HCT116 (cell line): Measurements from ENCODE around the gene SLC30A4. TPM values are rescaled to one million over a fixed set of nuclear protein-coding genes. Genes with fewer than 3 reads are reported as not detected.

Experiments
- ATAC-seq: fragments of 200-7000 bp; cut with Tn5 transposase; 2 replicates; pipeline ENCODE4 v1.9.1; 2020; ENCODE audit warnings: mild to moderate bottlenecking, moderate library complexity
- BruUV-seq: library from RNA; stranded (reverse); fragments of 400-500 nt; replicated peaks from 2 replicates; lab custom pipeline; 2021; lab: Mats Ljungman, UMichigan
- CTCF ChIA-PET: fragments of 300-600 bp; sonication (Branson Sonifier 250); formaldehyde crosslinking; loops from one replicate; lab custom pipeline; 2021; ENCODE audit warnings: antibody characterized with exemption; lab: Charles Lee
- POLR2A ChIA-PET: fragments of 300-600, 350-600 bp; sonication (Branson Sonifier 250); formaldehyde crosslinking; loops from one replicate; lab custom pipeline; 2021; ENCODE audit warnings: antibody characterized with exemption; lab: Charles Lee
- RAD21 ChIA-PET, 2 experiments: fragments of 300-600 bp; sonication (Branson Sonifier 250); formaldehyde crosslinking; loops; one replicate each; lab custom pipeline; 2023; ENCODE audit warnings: low total read pairs in 2 of 2; ENCODE audit not compliant: uncharacterized antibody in 2 of 2, unreplicated experiment in 2 of 2, low non-redundant PET in 1 of 2; lab: Charles Lee
- DNase-seq: peaks from one replicate; pipeline ENCODE4 v3.0.0-alpha.2; 2010; ENCODE audit warnings: low read depth, low spot score
- H2AFZ ChIP-seq: fragments of 200-600 bp; shearing (Covaris generic), sonication (generic); 2 replicates; pipeline ENCODE4 v1.6.1; 2017; ENCODE audit warnings: low read depth, mixed run types, mixed read lengths, antibody characterized with exemption, low read length; ENCODE audit not compliant: poor library complexity, severe bottlenecking
- H3K27ac ChIP-seq: 2 replicates; pipeline ENCODE4 v1.5.1; 2012; ENCODE audit warnings: low read depth, low read length
- H3K27me3 ChIP-seq: fragments of 200-600 bp; sonication (generic); 2 replicates; pipeline ENCODE4 v1.6.1; 2016; ENCODE audit warnings: mixed run types, low read length, mixed read lengths; ENCODE audit not compliant: insufficient read depth
- H3K36me3 ChIP-seq, 2 experiments: fragments of 200-500 bp in 1 of 2; fragments of 200-600 bp in 1 of 2; sonication (Bioruptor generic) in 1 of 2; sonication (generic) in 1 of 2; 2 replicates each; pipeline versions ENCODE4 v1.5.1 to v1.6.1; 2014 to 2016; ENCODE audit warnings: low read length in 2 of 2, inconsistent platforms in 1 of 2, mixed read lengths in 1 of 2, mixed run types in 1 of 2; ENCODE audit not compliant: insufficient read depth in 2 of 2, control insufficient read depth in 1 of 2
- H3K4me1 ChIP-seq, 2 experiments: fragments of 200-600 bp in 1 of 2; sonication (generic) in 1 of 2; 2 replicates each; pipeline versions ENCODE4 v1.5.1 to v1.6.1; 2012 to 2017; ENCODE audit warnings: low read length in 2 of 2, inconsistent platforms in 1 of 2, mild to moderate bottlenecking in 1 of 2, mixed read lengths in 1 of 2, mixed run types in 1 of 2, moderate library complexity in 1 of 2; ENCODE audit not compliant: insufficient read depth in 2 of 2, control insufficient read depth in 1 of 2
- H3K4me2 ChIP-seq: fragments of 200-600 bp; sonication (generic); 2 replicates; pipeline ENCODE4 v1.6.1; 2017; ENCODE audit warnings: mixed run types, low read length, mixed read lengths
- H3K4me3 ChIP-seq, 2 experiments: fragments of 200-600 bp in 1 of 2; sonication (generic) in 1 of 2; replicated peaks in 1 of 2; 2 replicates each; pipeline ENCODE4 v1.5.1; 2011 to 2016; ENCODE audit warnings: low read length in 2 of 2, control low read depth in 1 of 2, low read depth in 1 of 2, mild to moderate bottlenecking in 1 of 2, mixed read lengths in 1 of 2, mixed run types in 1 of 2
- H3K79me2 ChIP-seq: fragments of 200-600 bp; sonication (generic); 2 replicates; pipeline ENCODE4 v1.6.1; 2017; ENCODE audit warnings: mild to moderate bottlenecking, mixed run types, low read length, moderate library complexity, mixed read lengths; ENCODE audit not compliant: insufficient read depth
- H3K9ac ChIP-seq: fragments of 200-600 bp; sonication (generic); 2 replicates; pipeline ENCODE4 v1.6.1; 2016; ENCODE audit warnings: low read length, mixed read lengths
- H3K9me2 ChIP-seq: fragments of 200-600 bp; sonication (generic), shearing (Covaris generic); 2 replicates; pipeline ENCODE4 v1.6.1; 2017; ENCODE audit warnings: mixed run types, mild to moderate bottlenecking, moderate library complexity; ENCODE audit not compliant: insufficient read depth
- H3K9me3 ChIP-seq, 2 experiments: fragments of 200-500 bp in 1 of 2; fragments of 200-600 bp in 1 of 2; sonication (Bioruptor generic) in 1 of 2; sonication (generic) in 1 of 2; 2 replicates each; pipeline ENCODE4 v1.6.1; 2014 to 2017; ENCODE audit warnings: low read length in 2 of 2, mixed read lengths in 2 of 2, inconsistent platforms in 1 of 2, low read depth in 1 of 2, mild to moderate bottlenecking in 1 of 2, mixed run types in 1 of 2, moderate library complexity in 1 of 2; ENCODE audit not compliant: control insufficient read depth in 1 of 2, insufficient read depth in 1 of 2
- H4K20me1 ChIP-seq: fragments of 200-600 bp; sonication (generic), shearing (Covaris generic); 2 replicates; pipeline ENCODE4 v1.6.1; 2017; ENCODE audit warnings: mixed run types, mild to moderate bottlenecking, moderate library complexity; ENCODE audit not compliant: insufficient read depth
- CBX3 ChIP-seq: IDR thresholded peaks from 2 replicates; pipeline ENCODE4 v1.6.1; 2012; ENCODE audit warnings: low read depth
- CEBPB ChIP-seq: IDR thresholded peaks from 2 replicates; pipeline ENCODE4 v1.6.1; 2012; ENCODE audit warnings: low read depth
- EGR1 ChIP-seq: IDR thresholded peaks from 2 replicates; pipeline ENCODE4 v1.6.1; 2012; ENCODE audit warnings: low read depth
- EZH2phosphoT487 ChIP-seq: fragments of 200-600 bp; IDR thresholded peaks from 2 replicates; pipeline ENCODE4 v1.6.1; 2018; ENCODE audit warnings: antibody characterized with exemption, borderline replicate concordance
- JUND ChIP-seq: IDR thresholded peaks from 2 replicates; pipeline ENCODE4 v1.6.1; 2012
- MAX ChIP-seq: IDR thresholded peaks from 2 replicates; pipeline ENCODE4 v1.6.1; 2012
- POLR2A ChIP-seq: IDR thresholded peaks from 2 replicates; pipeline ENCODE4 v1.7.0; 2011; ENCODE audit warnings: borderline replicate concordance; ENCODE audit not compliant: insufficient read depth, insufficient read length; ENCODE audit errors: extremely low read depth
- POLR2AphosphoS5 ChIP-seq: IDR thresholded peaks from 2 replicates; pipeline ENCODE4 v1.6.1; 2011; ENCODE audit warnings: mild to moderate bottlenecking, low read depth, low read length, moderate library complexity
- TCF7L2 ChIP-seq: IDR thresholded peaks from 2 replicates; pipeline ENCODE4 v1.7.0; 2011; ENCODE audit warnings: borderline replicate concordance, inconsistent platforms; ENCODE audit not compliant: insufficient read depth, insufficient read length; ENCODE audit errors: extremely low read depth
- ZNF274 ChIP-seq: fragments of 200-500 bp; sonication (Bioruptor generic); IDR thresholded peaks from 2 replicates; pipeline ENCODE4 v1.6.1; 2014; ENCODE audit warnings: mild to moderate bottlenecking, low read depth, low read length, inconsistent platforms
- intact Hi-C: fragments of 100-400 bp; cut with micrococcal nuclease; formaldehyde crosslinking; loops from 2 replicates; pipeline ENCODE4 v1.10.0; 2022
- total RNA-seq: library from RNA; stranded (reverse); gene quantifications from one replicate; pipeline ENCODE4 v1.2.1, GENCODE V29; 2021; ENCODE audit not compliant: unreplicated experiment
- TF ChIP-seq, protein P1 (sequence below), 3 experiments: fragments of 200-600 bp in 1 of 3; sonication (generic) in 1 of 3; IDR thresholded peaks in 2 of 3; conservative IDR thresholded peaks in 1 of 3; 2 replicates each; pipeline ENCODE4 v1.5.1; 2012 to 2017; ENCODE audit warnings: low read depth in 2 of 3, low read length in 2 of 3, antibody characterized with exemption in 1 of 3, borderline replicate concordance in 1 of 3, control low read depth in 1 of 3, mild to moderate bottlenecking in 1 of 3, mixed read lengths in 1 of 3, mixed run types in 1 of 3, moderate library complexity in 1 of 3; ENCODE audit not compliant: insufficient read depth in 1 of 3
- TF ChIP-seq, protein P2 (sequence below): IDR thresholded peaks from 2 replicates; pipeline ENCODE4 v1.6.1; 2012
- TF ChIP-seq, protein P3 (sequence below): IDR thresholded peaks from 2 replicates; pipeline ENCODE4 v1.6.1; 2011; ENCODE audit warnings: mild to moderate bottlenecking, low read length, moderate library complexity; ENCODE audit not compliant: insufficient replicate concordance; ENCODE audit errors: extremely low read depth

Gene SLC30A4
- total RNA-seq, 1 experiment from 2014 or later: 2.7 TPM

- BruUV-seq: TSS peak; percentile 56
These were observed 793 bp downstream of the SLC30A4 start for GRCh38 chr15:45521596-45522327.

More at GRCh38 chr15:45521596-45522327, 793 bp downstream of the SLC30A4 start:
- Histone ChIP-seq H3K9me2 (no peaks in the 10 kb centered on the region), H3K27me3 (no peaks in the 10 kb centered on the region), H3K4me1 (peaks cover 9 to 18% of the 10 kb centered on the region in 2 experiments), H3K4me2 (peak overlapping the region; percentile 94), H3K27ac (peak overlapping the region; percentile 25; the same call in 1 of the 2 replicates), H3K4me3 (peak overlapping the region; percentile 50 to 68), H3K36me3 (no peaks in the 10 kb centered on the region), H3K79me2 (no peaks in the 10 kb centered on the region), H3K9ac (peak overlapping the region; percentile 42), H2AFZ (peak overlapping the region; percentile 68), H4K20me1 (no peaks in the 10 kb centered on the region), H3K9me3 (no peaks in the 10 kb centered on the region)
- no peak for DNase-seq
- intact Hi-C loops: no loop called here
- TF ChIP-seq, protein P1, sequence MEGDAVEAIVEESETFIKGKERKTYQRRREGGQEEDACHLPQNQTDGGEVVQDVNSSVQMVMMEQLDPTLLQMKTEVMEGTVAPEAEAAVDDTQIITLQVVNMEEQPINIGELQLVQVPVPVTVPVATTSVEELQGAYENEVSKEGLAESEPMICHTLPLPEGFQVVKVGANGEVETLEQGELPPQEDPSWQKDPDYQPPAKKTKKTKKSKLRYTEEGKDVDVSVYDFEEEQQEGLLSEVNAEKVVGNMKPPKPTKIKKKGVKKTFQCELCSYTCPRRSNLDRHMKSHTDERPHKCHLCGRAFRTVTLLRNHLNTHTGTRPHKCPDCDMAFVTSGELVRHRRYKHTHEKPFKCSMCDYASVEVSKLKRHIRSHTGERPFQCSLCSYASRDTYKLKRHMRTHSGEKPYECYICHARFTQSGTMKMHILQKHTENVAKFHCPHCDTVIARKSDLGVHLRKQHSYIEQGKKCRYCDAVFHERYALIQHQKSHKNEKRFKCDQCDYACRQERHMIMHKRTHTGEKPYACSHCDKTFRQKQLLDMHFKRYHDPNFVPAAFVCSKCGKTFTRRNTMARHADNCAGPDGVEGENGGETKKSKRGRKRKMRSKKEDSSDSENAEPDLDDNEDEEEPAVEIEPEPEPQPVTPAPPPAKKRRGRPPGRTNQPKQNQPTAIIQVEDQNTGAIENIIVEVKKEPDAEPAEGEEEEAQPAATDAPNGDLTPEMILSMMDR (IDR thresholded peaks at IDR 0.05 in 2 of 3, conservative IDR thresholded peaks at IDR 0.05 in 1 of 3; ENCODE audit: borderline replicate concordance in 1 of 3, insufficient read depth in 1 of 3, low read depth in 2 of 3, low read length in 2 of 3): no peak
- no peak for TF ChIP-seq TCF7L2
- TF ChIP-seq POLR2A: no peak
- TF ChIP-seq EGR1: no peak
- TF ChIP-seq, protein P2, sequence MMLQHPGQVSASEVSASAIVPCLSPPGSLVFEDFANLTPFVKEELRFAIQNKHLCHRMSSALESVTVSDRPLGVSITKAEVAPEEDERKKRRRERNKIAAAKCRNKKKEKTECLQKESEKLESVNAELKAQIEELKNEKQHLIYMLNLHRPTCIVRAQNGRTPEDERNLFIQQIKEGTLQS: no peak
- no peak for TF ChIP-seq EZH2phosphoT487
- TF ChIP-seq MAX: no peak
- TF ChIP-seq JUND: no peak
- no peak for TF ChIP-seq ZNF274
- no peak for TF ChIP-seq POLR2AphosphoS5
- TF ChIP-seq, protein P3, sequence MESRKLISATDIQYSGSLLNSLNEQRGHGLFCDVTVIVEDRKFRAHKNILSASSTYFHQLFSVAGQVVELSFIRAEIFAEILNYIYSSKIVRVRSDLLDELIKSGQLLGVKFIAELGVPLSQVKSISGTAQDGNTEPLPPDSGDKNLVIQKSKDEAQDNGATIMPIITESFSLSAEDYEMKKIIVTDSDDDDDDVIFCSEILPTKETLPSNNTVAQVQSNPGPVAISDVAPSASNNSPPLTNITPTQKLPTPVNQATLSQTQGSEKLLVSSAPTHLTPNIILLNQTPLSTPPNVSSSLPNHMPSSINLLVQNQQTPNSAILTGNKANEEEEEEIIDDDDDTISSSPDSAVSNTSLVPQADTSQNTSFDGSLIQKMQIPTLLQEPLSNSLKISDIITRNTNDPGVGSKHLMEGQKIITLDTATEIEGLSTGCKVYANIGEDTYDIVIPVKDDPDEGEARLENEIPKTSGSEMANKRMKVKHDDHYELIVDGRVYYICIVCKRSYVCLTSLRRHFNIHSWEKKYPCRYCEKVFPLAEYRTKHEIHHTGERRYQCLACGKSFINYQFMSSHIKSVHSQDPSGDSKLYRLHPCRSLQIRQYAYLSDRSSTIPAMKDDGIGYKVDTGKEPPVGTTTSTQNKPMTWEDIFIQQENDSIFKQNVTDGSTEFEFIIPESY: no peak
- TF ChIP-seq CEBPB: no peak
- no peak for TF ChIP-seq CBX3
- ChIA-PET RAD21 (no interaction called here), CTCF (no interaction called here), POLR2A (no interaction called here)
- no peak for ATAC-seq
